PC-3 (cell line): ENCODE data around the gene UCHL5. TPM values are rescaled to one million over a fixed set of nuclear protein-coding genes. Genes with fewer than 3 reads are reported as not detected.
"Not testable (repeated sequence)": the region's sequence is repeated elsewhere in the genome, so short reads cannot be mapped to it uniquely, and the experiment has no call there.

Source experiments
- ATAC-seq: fragments of 200-7000 bp; cut with Tn5 transposase; 2 replicates; pipeline ENCODE4 v1.9.1; 2020; ENCODE audit warnings: mild to moderate bottlenecking, moderate library complexity
- BruUV-seq: library from RNA; stranded (reverse); fragments of 400-500 nt; replicated peaks from 2 replicates; lab custom pipeline; 2021; lab: Mats Ljungman, UMichigan
- CTCF ChIA-PET: fragments of 300-600 bp; sonication (Branson Sonifier 250); formaldehyde crosslinking; loops from one replicate; lab custom pipeline; 2022; ENCODE audit warnings: antibody characterized with exemption; lab: Charles Lee
- POLR2A ChIA-PET: fragments of 300-600 bp; sonication (Branson Sonifier 250); formaldehyde crosslinking; loops from one replicate; lab custom pipeline; 2022; ENCODE audit warnings: antibody characterized with exemption; ENCODE audit not compliant: unreplicated experiment; lab: Charles Lee
- DNase-seq: peaks from one replicate; pipeline ENCODE4 v3.0.0-alpha.2; 2015
- H2AFZ ChIP-seq: fragments of 300-600 bp; sonication (generic); 2 replicates; pipeline ENCODE4 v1.6.0; 2016; ENCODE audit warnings: antibody characterized with exemption, low read length
- H3F3A ChIP-seq: fragments of 300-600 bp; sonication (generic); one replicate; pipeline ENCODE4 v1.6.0; 2017; ENCODE audit warnings: antibody characterized with exemption, low read length, control low read depth, mild to moderate bottlenecking; ENCODE audit not compliant: unreplicated experiment
- H3K27ac ChIP-seq: fragments of 300-600 bp; sonication (generic); 2 replicates; pipeline ENCODE4 v1.5.1; 2016; ENCODE audit warnings: mild to moderate bottlenecking, low read length
- H3K27me3 ChIP-seq: fragments of 300-600 bp; sonication (generic); 2 replicates; pipeline ENCODE4 v1.6.1; 2016; ENCODE audit warnings: low read length, mixed read lengths
- H3K36me3 ChIP-seq: fragments of 300-600 bp; sonication (generic); 2 replicates; pipeline ENCODE4 v1.6.1; 2016; ENCODE audit warnings: low read depth, mixed run types, low read length, mixed read lengths
- H3K4me1 ChIP-seq: fragments of 300-600 bp; sonication (generic); 2 replicates; pipeline ENCODE4 v1.5.1; 2016; ENCODE audit warnings: low read length; ENCODE audit not compliant: insufficient read depth
- H3K4me2 ChIP-seq: fragments of 300-600 bp; sonication (generic); 2 replicates; pipeline ENCODE4 v1.6.0; 2016; ENCODE audit warnings: low read length
- H3K4me3 ChIP-seq: fragments of 300-600 bp; sonication (generic); 2 replicates; pipeline ENCODE4 v1.5.1; 2016; ENCODE audit warnings: mild to moderate bottlenecking, low read length, mixed read lengths
- H3K79me2 ChIP-seq: fragments of 300-600 bp; sonication (generic); 2 replicates; pipeline ENCODE4 v1.6.1; 2017; ENCODE audit warnings: low read length, mixed read lengths
- H3K9ac ChIP-seq: fragments of 300-600 bp; sonication (generic); 2 replicates; pipeline ENCODE4 v1.6.0; 2016; ENCODE audit warnings: mild to moderate bottlenecking, low read length
- H3K9me2 ChIP-seq: fragments of 300-600 bp; sonication (generic); replicated peaks from 2 replicates; pipeline ENCODE4 v1.6.1; 2016; ENCODE audit warnings: mixed run types, low read length, mixed read lengths
- H3K9me3 ChIP-seq: fragments of 300-600 bp; sonication (generic); 2 replicates; pipeline ENCODE4 v1.6.1; 2016; ENCODE audit warnings: low read length, mixed read lengths
- H4K20me1 ChIP-seq: fragments of 300-600 bp; sonication (generic); 2 replicates; pipeline ENCODE4 v1.6.1; 2016; ENCODE audit warnings: low read length, mixed read lengths
- CTCF ChIP-seq: fragments of 300-600 bp; sonication (generic); conservative IDR thresholded peaks from 2 replicates; pipeline ENCODE4 v1.5.1; 2017; ENCODE audit warnings: antibody characterized with exemption, low read depth, mild to moderate bottlenecking, low read length
- EZH2 ChIP-seq: fragments of 300-600 bp; sonication (generic); IDR thresholded peaks from one replicate; pipeline ENCODE4 v1.6.1; 2017; ENCODE audit warnings: antibody characterized with exemption, mild to moderate bottlenecking, low read length; ENCODE audit not compliant: unreplicated experiment
- EZH2phosphoT487 ChIP-seq: fragments of 300-600 bp; sonication (generic); IDR thresholded peaks from 2 replicates; pipeline ENCODE4 v1.6.1; 2018; ENCODE audit warnings: mild to moderate bottlenecking, antibody characterized with exemption, low read length, borderline replicate concordance
- intact Hi-C: fragments of 100-400 bp; cut with micrococcal nuclease; formaldehyde crosslinking; loops from 2 replicates; pipeline ENCODE4 v1.9.0; 2023
- total RNA-seq: library from RNA; depleted of rRNA; stranded (reverse); fragments of >200 nt; gene quantifications from 2 replicates; pipeline ENCODE4 v1.2.3, GENCODE V29; 2014

The UCHL5 gene
- total RNA-seq, 1 experiment from 2014 or later, result 31.3 TPM

GRCh38 chr1:192983349-192983980, 75.7 kb downstream of the UCHL5 start:
- Histone ChIP-seq H3K27ac (peak overlapping the region; percentile 31), H3K4me1 (peaks cover 8% of the 10 kb centered on the region; the same call in 1 of the 2 replicates), H3F3A (no peaks in the 10 kb centered on the region), H3K36me3 (no peaks in the 10 kb centered on the region), H3K9ac (no peak overlapping the region), H3K4me2 (peak overlapping the region; percentile 6; the same call in 1 of the 2 replicates), H3K9me3 (no peaks in the 10 kb centered on the region), H2AFZ (peak overlapping the region; percentile 39; the same call in 1 of the 2 replicates), H3K9me2 (no peaks in the 10 kb centered on the region), H4K20me1 (no peaks in the 10 kb centered on the region), H3K79me2 (no peaks in the 10 kb centered on the region), H3K27me3 (no peaks in the 10 kb centered on the region), H3K4me3 (no peak overlapping the region)
- no TSS peak for BruUV-seq
- intact Hi-C loops, result no loop called here
- CTCF ChIA-PET, result no interaction called here
- peak; percentile 67 for DNase-seq
- ATAC-seq, result peak; percentile 79
- POLR2A ChIA-PET, result no interaction called here
- TF ChIP-seq CTCF, result no peak
- no peak for TF ChIP-seq EZH2phosphoT487
- TF ChIP-seq EZH2, result no peak

DNA sequence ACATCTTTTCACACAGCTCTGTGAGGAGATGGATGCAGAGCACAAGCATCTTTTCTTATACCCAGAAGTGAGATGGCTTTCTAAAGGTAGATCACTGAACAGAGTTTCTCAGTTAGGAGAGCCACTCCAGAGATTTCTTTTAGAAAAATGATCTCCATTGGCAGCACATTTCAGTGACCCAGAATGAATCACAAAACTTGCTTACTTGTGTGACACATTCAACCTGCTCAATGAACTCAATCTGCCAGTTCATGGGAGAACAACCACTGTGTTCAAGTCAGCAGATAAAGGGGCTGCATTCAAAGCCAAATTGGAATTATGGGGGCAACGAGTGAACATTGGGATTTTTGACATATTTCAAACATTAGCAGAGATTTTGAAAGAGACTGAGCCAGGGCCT, 78.3 kb downstream of the UCHL5 start:
- Histone ChIP-seq H3K27ac (no peak overlapping the region), H3K9me2 (no peaks in the 10 kb centered on the region), H3K36me3 (no peaks in the 10 kb centered on the region), H3F3A (no peaks in the 10 kb centered on the region), H3K4me1 (peaks cover 8% of the 10 kb centered on the region; the same call in 1 of the 2 replicates), H3K4me2 (no peak overlapping the region), H3K9ac (no peak overlapping the region), H3K27me3 (no peaks in the 10 kb centered on the region), H4K20me1 (no peaks in the 10 kb centered on the region), H2AFZ (no peak overlapping the region), H3K4me3 (no peak overlapping the region), H3K79me2 (no peaks in the 10 kb centered on the region), H3K9me3 (no peaks in the 10 kb centered on the region)
- peak; percentile 24 for DNase-seq
- no peak for ATAC-seq
- ChIA-PET POLR2A (no interaction called here), CTCF (no interaction called here)
- no peak for TF ChIP-seq CTCF
- TF ChIP-seq EZH2, result no peak
- TF ChIP-seq EZH2phosphoT487, result no peak
- intact Hi-C loops, result no loop called here
- BruUV-seq, result no TSS peak

DNA sequence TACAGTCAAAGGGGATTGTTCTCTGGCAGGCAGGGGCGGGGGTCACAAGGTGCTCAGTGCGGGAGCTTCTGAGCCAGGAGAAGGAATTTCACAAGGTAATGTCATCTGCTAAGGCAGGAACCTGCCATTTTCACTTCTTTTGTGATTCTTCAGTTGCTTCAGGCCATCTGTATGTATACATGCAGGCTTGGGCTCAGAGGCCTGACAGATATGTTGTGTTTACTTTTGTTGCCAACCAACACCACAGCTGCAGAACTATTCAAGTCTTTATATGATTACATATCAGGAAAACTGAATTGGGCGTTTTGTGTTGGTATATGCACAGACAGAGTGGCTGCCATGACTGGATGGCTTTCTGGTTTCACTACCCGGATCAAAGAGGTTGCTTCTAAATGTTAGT, 78.8 kb downstream of the UCHL5 start:
- POLR2A ChIA-PET, H3K9me2 ChIP-seq, H4K20me1 ChIP-seq, H3K27me3 ChIP-seq, H3K79me2 ChIP-seq, H3K9me3 ChIP-seq, H2AFZ ChIP-seq, H3K27ac ChIP-seq, BruUV-seq, H3K9ac ChIP-seq, H3K4me3 ChIP-seq, CTCF ChIA-PET, H3K4me2 ChIP-seq, H3F3A ChIP-seq, H3K36me3 ChIP-seq, ATAC-seq, DNase-seq, intact Hi-C loops, H3K4me1 ChIP-seq: not testable (repeated sequence)
